PC-9 (cell line): ENCODE measurements around the gene PICK1. TPM values are rescaled to one million over a fixed set of nuclear protein-coding genes. Genes with fewer than 3 reads are reported as not detected.

Experiments used
- BruUV-seq: library from RNA; stranded (reverse); fragments of 400-500 nt; replicated peaks from 2 replicates; lab custom pipeline; 2021; lab: Mats Ljungman, UMichigan
- CTCF ChIA-PET: fragments of 300-600 bp; sonication (Branson Sonifier 250); formaldehyde crosslinking; loops from one replicate; lab custom pipeline; 2022; ENCODE audit warnings: antibody characterized with exemption; lab: Charles Lee
- POLR2A ChIA-PET: fragments of 300-600 bp; sonication (Branson Sonifier 250); formaldehyde crosslinking; loops from one replicate; lab custom pipeline; 2022; ENCODE audit warnings: antibody characterized with exemption; ENCODE audit not compliant: unreplicated experiment; lab: Charles Lee
- DNase-seq, 2 experiments: peaks; one replicate each; pipeline versions ENCODE4 v3.0.0 to v3.0.0-alpha.2; 2015 to 2022; ENCODE audit warnings: mixed read lengths in 1 of 2
- H2AFZ ChIP-seq: fragments of 200-600 bp; sonication (generic); 2 replicates; pipeline ENCODE4 v1.8.1; 2017; ENCODE audit warnings: antibody characterized with exemption
- H3F3A ChIP-seq: fragments of 200-600 bp; sonication (generic); 2 replicates; pipeline ENCODE4 v1.8.1; 2017; ENCODE audit warnings: antibody characterized with exemption, mild to moderate bottlenecking, low read depth; ENCODE audit not compliant: insufficient read depth
- H3K27ac ChIP-seq: fragments of 200-600 bp; sonication (generic); 2 replicates; pipeline ENCODE4 v1.6.1; 2016; ENCODE audit warnings: mixed run types
- H3K27me3 ChIP-seq: fragments of 200-600 bp; sonication (generic); 2 replicates; pipeline ENCODE4 v1.6.1; 2016; ENCODE audit warnings: low read depth, mixed run types; ENCODE audit not compliant: insufficient read depth
- H3K36me3 ChIP-seq: fragments of 200-600 bp; sonication (generic); 2 replicates; pipeline ENCODE4 v1.6.1; 2016; ENCODE audit warnings: low read depth, mixed run types
- H3K4me1 ChIP-seq: fragments of 200-600 bp; sonication (generic); replicated peaks from 2 replicates; pipeline ENCODE4 v1.6.1; 2016; ENCODE audit warnings: mixed run types; ENCODE audit not compliant: insufficient read depth
- H3K4me2 ChIP-seq: fragments of 200-600 bp; sonication (generic); 2 replicates; pipeline ENCODE4 v1.6.1; 2017; ENCODE audit warnings: mixed run types
- H3K4me3 ChIP-seq: fragments of 200-600 bp; sonication (generic); 2 replicates; pipeline ENCODE4 v1.6.1; 2016; ENCODE audit warnings: mixed run types
- H3K79me2 ChIP-seq: fragments of 200-600 bp; sonication (generic); 2 replicates; pipeline ENCODE4 v1.6.1; 2017; ENCODE audit warnings: low read depth, mixed run types
- H3K9me2 ChIP-seq: fragments of 200-600 bp; sonication (generic); 2 replicates; pipeline ENCODE4 v1.8.1; 2017; ENCODE audit warnings: mild to moderate bottlenecking; ENCODE audit not compliant: insufficient read depth
- H3K9me3 ChIP-seq: fragments of 200-600 bp; sonication (generic); 2 replicates; pipeline ENCODE4 v1.8.1; 2016; ENCODE audit warnings: low read depth; ENCODE audit not compliant: insufficient read depth
- H4K20me1 ChIP-seq: fragments of 200-600 bp; sonication (generic); 2 replicates; pipeline ENCODE4 v1.8.1; 2017; ENCODE audit not compliant: insufficient read depth
- EZH2 ChIP-seq: fragments of 200-600 bp; sonication (generic); IDR thresholded peaks from 2 replicates; pipeline ENCODE4 v1.8.0; 2017; ENCODE audit warnings: antibody characterized with exemption, low read depth
- intact Hi-C: fragments of 100-400 bp; cut with micrococcal nuclease; formaldehyde crosslinking; loops from one replicate; pipeline ENCODE4 v1.10.0; 2022; ENCODE audit not compliant: unreplicated experiment
- total RNA-seq: library from RNA; stranded (reverse); gene quantifications from 2 replicates; pipeline ENCODE4 v1.2.3, GENCODE V29; 2021
- TF ChIP-seq, protein P1 (sequence below): fragments of 200-600 bp; sonication (generic); conservative IDR thresholded peaks from 2 replicates; pipeline ENCODE4 v1.6.1; 2017; ENCODE audit warnings: mixed run types, antibody characterized with exemption, mild to moderate bottlenecking, moderate library complexity

The PICK1 gene
- total RNA-seq, 1 experiment from 2014 or later: 55.9 TPM

DNA sequence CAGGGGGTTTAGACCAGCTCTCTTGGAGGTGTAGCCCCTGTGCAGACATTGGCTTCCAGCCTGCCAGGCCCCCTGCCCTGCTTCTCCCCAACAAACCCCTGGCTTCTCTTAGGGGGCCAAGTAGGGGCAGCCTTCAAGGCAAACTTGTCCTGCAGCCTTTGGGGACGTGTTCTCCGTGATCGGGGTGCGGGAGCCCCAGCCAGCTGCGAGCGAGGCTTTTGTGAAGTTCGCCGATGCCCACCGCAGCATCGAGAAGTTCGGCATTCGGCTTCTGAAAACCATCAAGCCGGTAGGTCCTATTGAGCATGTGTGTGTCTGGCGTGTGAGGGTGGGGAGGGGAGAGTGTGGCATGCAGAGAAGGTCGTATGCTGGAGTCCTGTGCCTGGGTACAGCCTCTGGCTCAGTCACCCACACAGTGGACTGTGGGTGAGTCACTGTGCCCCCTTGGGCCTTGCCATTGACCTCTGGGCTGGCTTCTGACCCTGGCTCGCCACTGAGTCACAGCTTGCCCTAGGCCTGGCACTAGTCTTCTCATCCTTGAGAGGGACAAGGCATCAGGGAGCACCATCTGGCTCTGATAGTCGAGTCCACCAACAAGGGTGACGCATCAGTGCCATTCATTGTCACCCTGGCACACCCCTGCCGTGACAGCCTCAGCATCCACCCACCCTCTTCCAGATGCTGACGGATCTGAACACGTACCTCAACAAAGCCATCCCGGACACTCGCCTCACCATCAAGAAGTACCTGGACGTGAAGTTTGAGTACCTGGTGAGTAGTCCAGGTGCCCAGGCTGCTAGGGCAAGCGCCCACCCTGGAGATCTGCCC lies 15.3 kb downstream of the PICK1 start:
- no peak for DNase-seq
- CTCF ChIA-PET: no interaction called here
- intact Hi-C loops: no loop called here
- Histone ChIP-seq H3K27ac (no peak overlapping the region), H3K9me3 (no peaks in the 10 kb centered on the region), H3K4me3 (no peak overlapping the region), H2AFZ (no peak overlapping the region), H3K36me3 (peaks cover 8% of the 10 kb centered on the region), H3K27me3 (no peaks in the 10 kb centered on the region), H3F3A (peaks cover 4% of the 10 kb centered on the region; the same call in 1 of the 2 replicates), H3K79me2 (no peaks in the 10 kb centered on the region), H3K9me2 (no peaks in the 10 kb centered on the region), H4K20me1 (no peaks in the 10 kb centered on the region; the same call in 1 of the 2 replicates), H3K4me2 (no peak overlapping the region), H3K4me1 (no peaks in the 10 kb centered on the region)
- POLR2A ChIA-PET: no interaction called here
- TF ChIP-seq, protein P1, sequence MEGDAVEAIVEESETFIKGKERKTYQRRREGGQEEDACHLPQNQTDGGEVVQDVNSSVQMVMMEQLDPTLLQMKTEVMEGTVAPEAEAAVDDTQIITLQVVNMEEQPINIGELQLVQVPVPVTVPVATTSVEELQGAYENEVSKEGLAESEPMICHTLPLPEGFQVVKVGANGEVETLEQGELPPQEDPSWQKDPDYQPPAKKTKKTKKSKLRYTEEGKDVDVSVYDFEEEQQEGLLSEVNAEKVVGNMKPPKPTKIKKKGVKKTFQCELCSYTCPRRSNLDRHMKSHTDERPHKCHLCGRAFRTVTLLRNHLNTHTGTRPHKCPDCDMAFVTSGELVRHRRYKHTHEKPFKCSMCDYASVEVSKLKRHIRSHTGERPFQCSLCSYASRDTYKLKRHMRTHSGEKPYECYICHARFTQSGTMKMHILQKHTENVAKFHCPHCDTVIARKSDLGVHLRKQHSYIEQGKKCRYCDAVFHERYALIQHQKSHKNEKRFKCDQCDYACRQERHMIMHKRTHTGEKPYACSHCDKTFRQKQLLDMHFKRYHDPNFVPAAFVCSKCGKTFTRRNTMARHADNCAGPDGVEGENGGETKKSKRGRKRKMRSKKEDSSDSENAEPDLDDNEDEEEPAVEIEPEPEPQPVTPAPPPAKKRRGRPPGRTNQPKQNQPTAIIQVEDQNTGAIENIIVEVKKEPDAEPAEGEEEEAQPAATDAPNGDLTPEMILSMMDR: no peak
- no peak for TF ChIP-seq EZH2
- BruUV-seq: no TSS peak

DNA sequence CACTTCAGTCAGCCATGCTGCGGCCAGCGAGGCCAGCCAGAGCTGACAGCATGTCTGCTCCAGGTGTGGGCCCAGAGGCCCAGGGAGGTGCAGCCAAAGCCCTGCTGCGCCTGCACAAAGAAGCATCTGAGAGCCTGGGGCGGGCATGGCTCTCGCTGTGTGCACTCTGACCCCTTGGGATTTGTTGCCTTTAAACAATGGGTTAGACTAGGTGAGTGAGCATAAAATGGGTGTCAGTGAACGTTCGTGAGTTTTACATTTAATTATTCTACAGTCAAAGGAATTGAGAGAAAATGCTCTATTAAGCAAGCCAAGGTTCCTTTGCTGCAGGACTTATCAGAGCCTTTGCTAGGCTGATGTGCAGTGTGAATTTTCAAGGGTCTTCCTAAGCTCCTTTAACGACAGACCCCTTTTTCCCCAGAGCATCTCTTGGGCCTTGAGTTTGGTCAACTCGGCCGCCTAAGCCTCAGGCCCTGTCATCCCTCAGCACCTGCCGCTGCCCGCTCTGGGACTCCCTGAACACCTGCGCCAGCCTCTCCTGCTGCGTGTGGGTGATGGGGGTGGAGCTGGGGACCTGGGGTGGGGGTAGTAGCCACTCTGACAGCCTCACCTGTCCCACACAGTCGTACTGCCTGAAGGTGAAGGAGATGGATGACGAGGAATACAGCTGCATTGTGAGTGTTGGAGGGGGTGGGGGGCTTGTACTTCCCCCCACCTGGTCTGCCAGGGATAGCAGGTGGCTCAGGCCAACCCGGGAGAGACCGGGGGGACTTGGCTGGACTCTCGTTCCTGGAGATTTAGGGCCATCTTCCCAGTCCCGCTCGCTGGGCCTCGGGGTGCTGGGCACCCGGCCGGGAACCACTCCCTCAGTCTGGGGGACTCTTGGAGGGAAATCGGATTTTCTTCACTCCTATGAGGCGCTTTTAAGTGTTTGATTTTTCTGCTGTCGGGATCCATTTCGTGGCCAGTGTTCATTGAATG lies 16.2 kb downstream of the PICK1 start:
- no TSS peak for BruUV-seq
- H3K4me3 ChIP-seq: no peak overlapping the region
- DNase-seq: no peak
- H3K27me3 ChIP-seq: no peaks in the 10 kb centered on the region
- H3K4me1 ChIP-seq: no peaks in the 10 kb centered on the region
- peaks cover 4% of the 10 kb centered on the region; the same call in 1 of the 2 replicates for H3F3A ChIP-seq
- no peaks in the 10 kb centered on the region for H3K79me2 ChIP-seq
- peaks cover 8% of the 10 kb centered on the region for H3K36me3 ChIP-seq
- H3K9me3 ChIP-seq: no peaks in the 10 kb centered on the region
- no peak overlapping the region for H3K4me2 ChIP-seq
- ChIA-PET POLR2A (no interaction called here), CTCF (no interaction called here)
- intact Hi-C loops: no loop called here
- H3K9me2 ChIP-seq: no peaks in the 10 kb centered on the region
- TF ChIP-seq, protein P1: no peak
- TF ChIP-seq EZH2: no peak
- H3K27ac ChIP-seq: no peak overlapping the region
- no peaks in the 10 kb centered on the region; the same call in 1 of the 2 replicates for H4K20me1 ChIP-seq
- H2AFZ ChIP-seq: no peak overlapping the region
